Mammary epithelial cell (primary cell): Measurements from ENCODE around the gene MED12L.

Experiments used
- EZH2 ChIP-seq: IDR thresholded peaks from 2 replicates; pipeline ENCODE4 v1.6.1; 2012; ENCODE audit warnings: low read length, inconsistent platforms, borderline replicate concordance
- TF ChIP-seq, protein P1 (sequence below), 2 donors: IDR thresholded peaks in 1 of 2; conservative IDR thresholded peaks in 1 of 2; 2 replicates each; pipeline ENCODE4 v1.5.1; 2011 to 2012; ENCODE audit warnings: inconsistent platforms in 2 of 2, low read length in 2 of 2, mild to moderate bottlenecking in 2 of 2, control low read depth in 1 of 2, low read depth in 1 of 2; ENCODE audit not compliant: insufficient read depth in 1 of 2; ENCODE audit errors: extremely low read depth in 1 of 2

DNA sequence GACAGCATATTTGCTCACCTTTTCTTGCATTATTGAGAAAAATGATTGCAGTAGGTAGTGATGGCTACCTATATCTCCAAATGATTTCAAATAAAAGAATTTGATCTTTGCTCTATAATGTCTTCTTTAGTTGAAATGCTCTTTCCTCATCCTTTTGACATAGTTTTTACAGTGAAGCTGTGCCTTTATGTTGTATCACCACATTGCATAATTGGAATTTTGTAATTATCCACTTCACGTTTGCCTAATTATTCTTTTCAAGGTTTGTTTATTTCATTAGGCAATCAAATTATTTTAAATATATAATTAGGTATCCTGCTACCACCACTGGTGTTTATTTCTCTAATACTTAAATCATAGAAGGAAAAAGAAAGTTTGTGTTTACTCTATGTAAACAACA, 265.2 kb downstream of the MED12L start:
- TF ChIP-seq, protein P1, sequence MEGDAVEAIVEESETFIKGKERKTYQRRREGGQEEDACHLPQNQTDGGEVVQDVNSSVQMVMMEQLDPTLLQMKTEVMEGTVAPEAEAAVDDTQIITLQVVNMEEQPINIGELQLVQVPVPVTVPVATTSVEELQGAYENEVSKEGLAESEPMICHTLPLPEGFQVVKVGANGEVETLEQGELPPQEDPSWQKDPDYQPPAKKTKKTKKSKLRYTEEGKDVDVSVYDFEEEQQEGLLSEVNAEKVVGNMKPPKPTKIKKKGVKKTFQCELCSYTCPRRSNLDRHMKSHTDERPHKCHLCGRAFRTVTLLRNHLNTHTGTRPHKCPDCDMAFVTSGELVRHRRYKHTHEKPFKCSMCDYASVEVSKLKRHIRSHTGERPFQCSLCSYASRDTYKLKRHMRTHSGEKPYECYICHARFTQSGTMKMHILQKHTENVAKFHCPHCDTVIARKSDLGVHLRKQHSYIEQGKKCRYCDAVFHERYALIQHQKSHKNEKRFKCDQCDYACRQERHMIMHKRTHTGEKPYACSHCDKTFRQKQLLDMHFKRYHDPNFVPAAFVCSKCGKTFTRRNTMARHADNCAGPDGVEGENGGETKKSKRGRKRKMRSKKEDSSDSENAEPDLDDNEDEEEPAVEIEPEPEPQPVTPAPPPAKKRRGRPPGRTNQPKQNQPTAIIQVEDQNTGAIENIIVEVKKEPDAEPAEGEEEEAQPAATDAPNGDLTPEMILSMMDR (conservative IDR thresholded peaks at IDR 0.05 in 1 of 2, IDR thresholded peaks at IDR 0.05 in 1 of 2; ENCODE audit: extremely low read depth in 1 of 2, insufficient read depth in 1 of 2, low read depth in 1 of 2, low read length in 2 of 2), result no peak
- TF ChIP-seq EZH2, result no peak
